GM23338 (cell line): ENCODE results near the gene GHRL. TPM values are rescaled to one million over a fixed set of nuclear protein-coding genes. Genes with fewer than 3 reads are reported as not detected.

ENCODE experiments used
- ATAC-seq: fragments of 200-7000 bp; cut with Tn5 transposase; 3 replicates; pipeline ENCODE4 v1.9.1; 2020
- DNase-seq: peaks from one replicate; pipeline ENCODE4 v3.0.0-alpha.2; 2015; ENCODE audit warnings: low spot score
- H2AFZ ChIP-seq: fragments of 200-600 bp; sonication (generic); 2 replicates; pipeline ENCODE4 v1.8.0; 2016; ENCODE audit warnings: antibody characterized with exemption, mild to moderate bottlenecking, moderate library complexity
- H3F3A ChIP-seq: fragments of 200-600 bp; sonication (generic); replicated peaks from 2 replicates; pipeline ENCODE4 v1.8.0; 2017; ENCODE audit warnings: antibody characterized with exemption, mixed run types, low read depth
- H3K27ac ChIP-seq: fragments of 200-600 bp; sonication (generic); 2 replicates; pipeline ENCODE4 v1.6.1; 2016; ENCODE audit warnings: low read depth
- H3K27me3 ChIP-seq: fragments of 200-600 bp; sonication (generic); 2 replicates; pipeline ENCODE4 v1.8.0; 2016; ENCODE audit warnings: mild to moderate bottlenecking, mixed run types, moderate library complexity; ENCODE audit not compliant: insufficient read depth
- H3K36me3 ChIP-seq: fragments of 200-600 bp; sonication (generic); 2 replicates; pipeline ENCODE4 v1.8.0; 2016; ENCODE audit warnings: mild to moderate bottlenecking; ENCODE audit not compliant: insufficient read depth
- H3K4me1 ChIP-seq: fragments of 200-600 bp; sonication (generic); 2 replicates; pipeline ENCODE4 v1.8.0; 2016; ENCODE audit warnings: mild to moderate bottlenecking, moderate library complexity; ENCODE audit not compliant: insufficient read depth
- H3K4me2 ChIP-seq: fragments of 200-600 bp; sonication (generic); 2 replicates; pipeline ENCODE4 v1.7.1; 2017; ENCODE audit warnings: mixed run types
- H3K4me3 ChIP-seq: fragments of 200-600 bp; sonication (generic); 2 replicates; pipeline ENCODE4 v1.6.1; 2016; ENCODE audit warnings: mixed run types
- H3K79me2 ChIP-seq: fragments of 200-600 bp; sonication (generic); replicated peaks from 2 replicates; pipeline ENCODE4 v1.8.0; 2017; ENCODE audit warnings: mild to moderate bottlenecking; ENCODE audit not compliant: insufficient read depth
- H3K9me2 ChIP-seq: fragments of 200-600 bp; sonication (generic); 2 replicates; pipeline ENCODE4 v1.8.0; 2017; ENCODE audit not compliant: insufficient read depth
- H4K20me1 ChIP-seq: fragments of 200-600 bp; sonication (generic); replicated peaks from 2 replicates; pipeline ENCODE4 v1.8.0; 2017; ENCODE audit warnings: mild to moderate bottlenecking; ENCODE audit not compliant: insufficient read depth
- H3K27ac Mint-ChIP-seq: 2 replicates; pipeline ENCODE4 v1.8.0; 2020; ENCODE audit warnings: inconsistent platforms, mild to moderate bottlenecking, moderate library complexity, mixed read lengths
- H3K27me3 Mint-ChIP-seq: 3 replicates; pipeline ENCODE4 v1.8.0; 2022; ENCODE audit warnings: low read depth, mild to moderate bottlenecking, moderate library complexity, mixed read lengths, inconsistent platforms; ENCODE audit not compliant: insufficient read depth, poor library complexity
- H3K36me3 Mint-ChIP-seq: 3 replicates; pipeline ENCODE4 v1.8.0; 2021; ENCODE audit warnings: low read depth, mild to moderate bottlenecking, inconsistent platforms, moderate library complexity, mixed read lengths
- H3K4me1 Mint-ChIP-seq: 3 replicates; pipeline ENCODE4 v1.8.0; 2020; ENCODE audit warnings: mild to moderate bottlenecking, inconsistent platforms, mixed read lengths
- H3K4me3 Mint-ChIP-seq: 3 replicates; pipeline ENCODE4 v1.8.0; 2021; ENCODE audit warnings: moderate library complexity, mild to moderate bottlenecking, inconsistent platforms, mixed read lengths
- H3K9me3 Mint-ChIP-seq: 3 replicates; pipeline ENCODE4 v1.8.0; 2020; ENCODE audit warnings: moderate library complexity, mild to moderate bottlenecking, inconsistent platforms, mixed read lengths
- CREB1 ChIP-seq: fragments of 250-450 bp; sonication (Bioruptor Pico); IDR thresholded peaks from 2 replicates; pipeline ENCODE4 v1.5.0; 2020; ENCODE audit warnings: low read depth, mild to moderate bottlenecking, moderate library complexity
- EZH2phosphoT487 ChIP-seq: fragments of 200-600 bp; sonication (generic); IDR thresholded peaks from one replicate; pipeline ENCODE4 v1.8.1; 2018; ENCODE audit warnings: antibody characterized with exemption; ENCODE audit not compliant: unreplicated experiment
- JUNB ChIP-seq: IDR thresholded peaks from one replicate; pipeline ENCODE4 v1.6.1; 2016; ENCODE audit warnings: antibody characterized with exemption; ENCODE audit not compliant: unreplicated experiment
- POLR2AphosphoS5 ChIP-seq: IDR thresholded peaks from 2 replicates; pipeline ENCODE4 v1.6.1; 2016; ENCODE audit warnings: antibody characterized with exemption, low read depth
- STAT1 ChIP-seq: IDR thresholded peaks from one replicate; pipeline ENCODE4 v1.6.1; 2016; ENCODE audit warnings: antibody characterized with exemption; ENCODE audit not compliant: unreplicated experiment
- ZNF114 ChIP-seq: fragments of 250-450 bp; sonication (Bioruptor Pico); IDR thresholded peaks from 2 replicates; pipeline ENCODE4 v1.5.0; 2020; ENCODE audit warnings: mild to moderate bottlenecking, moderate library complexity
- ZNF331 ChIP-seq: fragments of 250-450 bp; sonication (Bioruptor Pico); IDR thresholded peaks from 2 replicates; pipeline ENCODE4 v1.5.0; 2020; ENCODE audit warnings: low read depth, mild to moderate bottlenecking, moderate library complexity
- ZNF462 ChIP-seq: fragments of 250-450 bp; sonication (Bioruptor Pico); IDR thresholded peaks from 2 replicates; pipeline ENCODE4 v1.5.0; 2020; ENCODE audit warnings: mild to moderate bottlenecking, moderate library complexity
- polyA plus RNA-seq: library from polyadenylated mRNA; unstranded; fragments of >200 nt; fragmentation: Nextera tagmentation; extraction: Ambion mirVana; gene quantifications from 2 replicates; pipeline ENCODE4 v1.2.1, GENCODE V29; 2016
- total RNA-seq: library from RNA; depleted of rRNA; stranded (reverse); fragments of >200 nt; shearing (Covaris generic); gene quantifications from 2 replicates; pipeline ENCODE4 v1.2.3, GENCODE V29; 2014

Gene GHRL
- total and polyA plus RNA-seq, 2 experiments from 2014 or later, result 0.78 TPM; not detected in 1

GRCh38 chr3:10260211-10260701, 32.5 kb downstream of the GHRL start (continued):
- TF ChIP-seq ZNF462 (CRISPR knock-in tag) (no peak), JUNB (no peak), POLR2AphosphoS5 (no peak), ZNF114 (CRISPR knock-in tag) (no peak)

GRCh38 chr3:10259798-10260197, 32.9 kb downstream of the GHRL start:
- peaks cover 11% of the 10 kb centered on the region for H3K4me1 Mint-ChIP-seq
- Histone ChIP-seq H3K4me2 (no peak overlapping the region), H3K36me3 (peaks cover 11% of the 10 kb centered on the region), H3K4me3 (no peak overlapping the region), H3K79me2 (peaks cover 39% of the 10 kb centered on the region), H3K27ac (no peak overlapping the region), H4K20me1 (no peaks in the 10 kb centered on the region; the same call in 1 of the 2 replicates), H3K9me2 (no peaks in the 10 kb centered on the region), H3K4me1 (no peaks in the 10 kb centered on the region), H3F3A (no peaks in the 10 kb centered on the region), H3K27me3 (no peaks in the 10 kb centered on the region), H2AFZ (no peak overlapping the region)
- no peak overlapping the region for H3K27ac Mint-ChIP-seq
- H3K9me3 Mint-ChIP-seq, result peaks cover 3% of the 10 kb centered on the region; the same call in 1 of the 3 replicates
- DNase-seq (no peak), ATAC-seq (no peak)
- peaks cover 1% of the 10 kb centered on the region for H3K27me3 Mint-ChIP-seq
- H3K4me3 Mint-ChIP-seq, result no peak overlapping the region
- H3K36me3 Mint-ChIP-seq, result peaks cover 59% of the 10 kb centered on the region
- TF ChIP-seq ZNF462 (CRISPR knock-in tag) (no peak), POLR2AphosphoS5 (no peak), JUNB (no peak), STAT1 (no peak), ZNF114 (CRISPR knock-in tag) (no peak), EZH2phosphoT487 (no peak), CREB1 (CRISPR knock-in tag) (no peak), ZNF331 (CRISPR knock-in tag) (no peak)
